SH-SY5Y (cell line): Measurements from ENCODE around the gene ADAMTS14.

ENCODE experiments used
- GATA2 ChIP-seq: IDR thresholded peaks from 2 replicates; pipeline ENCODE4 v1.6.1; 2011; ENCODE audit warnings: mild to moderate bottlenecking, low read depth, low read length
- GATA3 ChIP-seq: IDR thresholded peaks from 2 replicates; pipeline ENCODE4 v1.6.1; 2011; ENCODE audit warnings: low read depth, mild to moderate bottlenecking, low read length, moderate library complexity

DNA sequence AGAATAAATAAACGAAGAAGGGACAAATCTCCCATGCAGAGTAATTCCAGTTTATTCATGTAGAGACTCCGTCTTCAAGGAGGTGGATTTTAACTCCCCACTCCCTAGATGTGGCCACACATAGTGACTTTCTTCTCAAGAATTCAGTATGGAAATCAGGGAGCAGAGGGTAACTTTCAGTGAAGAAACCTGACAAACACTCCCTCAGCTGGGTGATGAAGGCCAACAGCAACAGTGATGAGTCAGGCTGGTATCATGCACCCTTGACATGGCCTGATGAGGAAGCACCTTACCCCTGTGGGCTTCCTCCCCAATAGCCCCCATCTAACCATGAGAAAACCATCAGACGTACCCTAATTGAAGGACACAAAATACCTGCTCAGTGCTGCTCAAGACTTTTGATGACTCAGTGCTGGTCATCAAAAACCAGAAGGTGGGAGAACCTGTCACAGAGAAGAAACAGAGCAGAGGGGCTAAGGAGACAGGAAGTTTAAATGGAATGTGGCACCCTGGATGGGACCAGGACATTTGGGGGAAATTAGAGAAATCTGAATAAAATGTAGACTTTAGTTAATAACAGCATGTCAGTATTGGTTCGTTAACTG, 50.6 kb downstream of the ADAMTS14 start:
- TF ChIP-seq GATA2 (no peak), GATA3 (no peak)
